Endothelial cell of umbilical vein (primary cell): ENCODE measurements around the gene B3GAT1. TPM values are rescaled to one million over a fixed set of nuclear protein-coding genes. Genes with fewer than 3 reads are reported as not detected.

Experiments
- BruUV-seq: library from RNA; stranded (reverse); fragments of 400-500 nt; replicated peaks from 2 replicates; lab custom pipeline; 2021; lab: Mats Ljungman, UMichigan
- CTCF ChIA-PET: fragments of 300-600, 350-600 bp; sonication (Branson Sonifier 250); formaldehyde crosslinking; loops from one replicate; lab custom pipeline; 2021; ENCODE audit warnings: antibody characterized with exemption, inconsistent platforms; lab: Charles Lee
- POLR2A ChIA-PET: fragments of 300-600, 350-600 bp; sonication (Branson Sonifier 250); formaldehyde crosslinking; loops from one replicate; lab custom pipeline; 2021; ENCODE audit warnings: antibody characterized with exemption, inconsistent platforms; lab: Charles Lee
- DNase-seq: peaks from one replicate; pipeline ENCODE4 v3.0.0-alpha.2; 2011; ENCODE audit warnings: low read depth, low spot score
- FAIRE-seq: peaks from 2 replicates; lab custom pipeline; 2011; peaks lifted over from hg19 to GRCh38; lab: Jason Lieb, UNC
- H2AFZ ChIP-seq: 2 replicates; pipeline ENCODE4 v1.6.0; 2012; ENCODE audit warnings: low read depth, low read length, control low read depth, inconsistent platforms
- H3K27ac ChIP-seq: 2 replicates; pipeline ENCODE4 v1.5.1; 2011; ENCODE audit warnings: low read depth, mild to moderate bottlenecking, control low read depth, low read length, moderate library complexity; ENCODE audit not compliant: insufficient read depth
- H3K27me3 ChIP-seq, 2 experiments: 2 replicates each; pipeline versions ENCODE4 v1.6.0 to v1.6.1; 2011; ENCODE audit warnings: low read length in 2 of 2, mixed read lengths in 1 of 2; ENCODE audit not compliant: control insufficient read depth in 2 of 2, insufficient read depth in 2 of 2
- H3K36me3 ChIP-seq, 2 experiments: 2 replicates in 1 of 2; 3 replicates in 1 of 2; pipeline ENCODE4 v1.5.1; 2011; ENCODE audit warnings: low read length in 2 of 2, mild to moderate bottlenecking in 1 of 2, moderate library complexity in 1 of 2; ENCODE audit not compliant: control insufficient read depth in 2 of 2, insufficient read depth in 2 of 2; ENCODE audit errors: extremely low read depth in 1 of 2
- H3K4me1 ChIP-seq: 3 replicates; pipeline ENCODE4 v1.5.1; 2011; ENCODE audit warnings: mild to moderate bottlenecking, low read length; ENCODE audit not compliant: control insufficient read depth, insufficient read depth; ENCODE audit errors: extremely low read depth
- H3K4me2 ChIP-seq: 2 replicates; pipeline ENCODE4 v1.6.1; 2011; ENCODE audit warnings: low read length, control low read depth, mixed read lengths; ENCODE audit not compliant: insufficient read depth
- H3K4me3 ChIP-seq, 3 experiments: fragments of 200-600 bp in 1 of 3; sonication (generic), shearing (Covaris generic) in 1 of 3; replicated peaks in 1 of 3; 2 replicates each; pipeline ENCODE4 v1.5.1; 2011 to 2016; ENCODE audit warnings: control low read depth in 3 of 3, low read length in 3 of 3, mild to moderate bottlenecking in 2 of 3, inconsistent platforms in 1 of 3, low read depth in 1 of 3, moderate library complexity in 1 of 3; ENCODE audit not compliant: insufficient read depth in 1 of 3
- H3K79me2 ChIP-seq: 2 replicates; pipeline ENCODE4 v1.6.0; 2012; ENCODE audit warnings: low read length, inconsistent platforms; ENCODE audit not compliant: control insufficient read depth, insufficient read depth
- H3K9ac ChIP-seq: replicated peaks from 2 replicates; pipeline ENCODE3; 2011; ENCODE audit warnings: low read length, control low read depth; ENCODE audit not compliant: insufficient read depth; ENCODE audit errors: extremely low read depth
- H3K9me1 ChIP-seq: replicated peaks from 3 replicates; pipeline ENCODE4 v1.6.0; 2011; ENCODE audit warnings: mild to moderate bottlenecking, low read length; ENCODE audit not compliant: control insufficient read depth, insufficient read depth; ENCODE audit errors: extremely low read depth
- H3K9me3 ChIP-seq: replicated peaks from 2 replicates; pipeline ENCODE4 v1.5.1; 2012; ENCODE audit warnings: low read length, inconsistent platforms; ENCODE audit not compliant: control insufficient read depth, insufficient read depth
- H4K20me1 ChIP-seq: replicated peaks from 2 replicates; pipeline ENCODE3; 2011; ENCODE audit warnings: mild to moderate bottlenecking, low read length; ENCODE audit not compliant: control insufficient read depth, insufficient read depth; ENCODE audit errors: extremely low read depth
- CTCF ChIP-seq, 2 donors: IDR thresholded peaks; 1 replicate in 1 of 2; 2 replicates in 1 of 2; pipeline ENCODE4 v1.5.1; 2011; ENCODE audit warnings: low read length in 2 of 2, mild to moderate bottlenecking in 2 of 2, moderate library complexity in 2 of 2, control low read depth in 1 of 2, inconsistent platforms in 1 of 2, low read depth in 1 of 2; ENCODE audit not compliant: insufficient read depth in 1 of 2; ENCODE audit errors: extremely low read depth in 1 of 2
- FOS ChIP-seq: IDR thresholded peaks from 2 replicates; pipeline ENCODE4 v1.6.1; 2011; ENCODE audit warnings: mild to moderate bottlenecking, low read length, moderate library complexity, borderline replicate concordance; ENCODE audit not compliant: insufficient read depth
- MYC ChIP-seq: IDR thresholded peaks from one replicate; pipeline ENCODE4 v1.6.1; 2011; ENCODE audit warnings: mild to moderate bottlenecking, low read depth, low read length
- POLR2A ChIP-seq: IDR thresholded peaks from 2 replicates; pipeline ENCODE4 v1.6.1; 2012; ENCODE audit warnings: low read depth, mild to moderate bottlenecking, control low read depth, low read length
- POLR2AphosphoS5 ChIP-seq: IDR thresholded peaks from 2 replicates; pipeline ENCODE4 v1.6.1; 2012; ENCODE audit warnings: low read depth, mild to moderate bottlenecking, control low read depth, low read length, moderate library complexity; ENCODE audit not compliant: insufficient read depth
- dilution Hi-C: fragments of 300-500 bp; cut with MboI; formaldehyde crosslinking; loops from one replicate; pipeline ENCODE4 v1.15.0; 2019; ENCODE audit warnings: low sequenced_read_pairs; ENCODE audit not compliant: extremely low pct_ligation_motif_present
- intact Hi-C: fragments of 100-400 bp; cut with micrococcal nuclease; formaldehyde crosslinking; loops from one replicate; pipeline ENCODE4 v1.10.0; 2022
- polyA plus RNA-seq, 4 experiments: library from polyadenylated mRNA; depleted of rRNA in 3 of 4; stranded (reverse) in 3 of 4; unstranded in 1 of 4; fragments of >200 nt; gene quantifications; 2 replicates each; pipeline versions ENCODE4 v1.2.1 to v1.2.3, GENCODE V29; 2011 to 2012; ENCODE audit warnings: missing spikeins in 1 of 4
- total RNA-seq: library from RNA; stranded (reverse); gene quantifications from 2 replicates; pipeline ENCODE4 v1.2.3, GENCODE V29; 2021

The B3GAT1 gene
- total and polyA plus RNA-seq, 2 donors (not counting 3 experiments of a cell fraction or from before 2014, with no cell fraction given) = 0.01 TPM; not detected in 1

GRCh38 chr11:134388590-134388989, 23.5 kb downstream of the B3GAT1 start:
- no peaks in the 10 kb centered on the region for H3K9me3 ChIP-seq
- H2AFZ ChIP-seq = no peak overlapping the region
- no peak overlapping the region for H3K9ac ChIP-seq
- no TSS peak for BruUV-seq
- FAIRE-seq (no peak), DNase-seq (no peak)
- no peaks in the 10 kb centered on the region for H3K27me3 ChIP-seq
- ChIA-PET CTCF (no interaction called here), POLR2A (no interaction called here)
- H3K9me1 ChIP-seq = no peaks in the 10 kb centered on the region
- H3K4me3 ChIP-seq = no peak overlapping the region
- TF ChIP-seq CTCF (IDR thresholded peaks at IDR 0.05; ENCODE audit: extremely low read depth in 1 of 2, insufficient read depth in 1 of 2, low read depth in 1 of 2, low read length in 2 of 2) (no peak), POLR2AphosphoS5 (no peak), FOS (no peak), MYC (no peak), POLR2A (no peak)
- no peak overlapping the region for H3K27ac ChIP-seq
- H4K20me1 ChIP-seq = no peaks in the 10 kb centered on the region
- intact Hi-C loops = no loop called here
- no peaks in the 10 kb centered on the region for H3K79me2 ChIP-seq
- H3K4me1 ChIP-seq = no peaks in the 10 kb centered on the region
- H3K4me2 ChIP-seq = no peak overlapping the region
- dilution Hi-C loops = no loop called here
- H3K36me3 ChIP-seq = no peaks in the 10 kb centered on the region

GRCh38 chr11:134387501-134387900, 24.5 kb downstream of the B3GAT1 start:
- ChIA-PET POLR2A (no interaction called here), CTCF (no interaction called here)
- no TSS peak for BruUV-seq
- no peak overlapping the region for H3K4me2 ChIP-seq
- intact Hi-C loops = no loop called here
- no peaks in the 10 kb centered on the region for H3K4me1 ChIP-seq
- dilution Hi-C loops = no loop called here
- no peaks in the 10 kb centered on the region for H4K20me1 ChIP-seq
- H3K27ac ChIP-seq = no peak overlapping the region
- no peaks in the 10 kb centered on the region for H3K79me2 ChIP-seq
- no peak overlapping the region for H2AFZ ChIP-seq
- no peaks in the 10 kb centered on the region for H3K27me3 ChIP-seq
- no peak for FAIRE-seq
- H3K9me3 ChIP-seq = no peaks in the 10 kb centered on the region
- H3K36me3 ChIP-seq = no peaks in the 10 kb centered on the region
- H3K9ac ChIP-seq = no peak overlapping the region
- TF ChIP-seq MYC = no peak
- no peak for TF ChIP-seq CTCF (IDR thresholded peaks at IDR 0.05; ENCODE audit: extremely low read depth in 1 of 2, insufficient read depth in 1 of 2, low read depth in 1 of 2, low read length in 2 of 2)
- TF ChIP-seq POLR2AphosphoS5 = no peak
- H3K4me3 ChIP-seq = no peak overlapping the region
- no peaks in the 10 kb centered on the region for H3K9me1 ChIP-seq
- no peak for DNase-seq
